Heart right ventricle (tissue), 16 donors: ENCODE results near the gene CZIB. TPM values are rescaled to one million over a fixed set of nuclear protein-coding genes. Genes with fewer than 3 reads are reported as not detected.

Source experiments
- ATAC-seq, 8 donors: fragments of 200-7000 bp; cut with Tn5 transposase; one replicate each; pipeline ENCODE4 v1.9.1; 2020; ENCODE audit warnings: mild to moderate bottlenecking in 8 of 8, moderate library complexity in 8 of 8, moderate number of reproducible peaks in 1 of 8
- DNase-seq, 2 donors: peaks; one replicate each; pipeline ENCODE4 v3.0.0-alpha.2; 2020
- H3K27ac ChIP-seq, 10 donors: fragments of 200-600 bp; sonication (generic) in 2 of 10; one replicate each; pipeline versions ENCODE4 v1.5.0 to v1.8.0; 2020 to 2022; ENCODE audit warnings: mild to moderate bottlenecking in 3 of 10
- H3K27me3 ChIP-seq, 7 donors: fragments of 200-600 bp; one replicate each; pipeline ENCODE4 v1.8.0; 2021 to 2022; ENCODE audit warnings: mild to moderate bottlenecking in 2 of 7
- H3K36me3 ChIP-seq, 9 donors: fragments of 200-600 bp; sonication (generic) in 1 of 9; one replicate each; pipeline versions ENCODE4 v1.5.0 to v1.8.0; 2020 to 2022; ENCODE audit warnings: mild to moderate bottlenecking in 2 of 9
- H3K4me1 ChIP-seq, 9 donors: fragments of 200-600 bp; sonication (generic) in 1 of 9; one replicate each; pipeline versions ENCODE4 v1.5.0 to v1.8.0; 2020 to 2022; ENCODE audit warnings: mild to moderate bottlenecking in 4 of 9
- H3K4me3 ChIP-seq, 10 donors: fragments of 200-600 bp; sonication (generic) in 2 of 10; one replicate each; pipeline versions ENCODE4 v1.5.0 to v1.8.0; 2020 to 2022; ENCODE audit warnings: mild to moderate bottlenecking in 7 of 10, moderate library complexity in 2 of 10
- H3K9me3 ChIP-seq, 11 donors: fragments of 200-600 bp in 10 of 11; sonication (generic) in 2 of 11; one replicate each; pipeline versions ENCODE4 v1.5.0 to v1.8.0; 2013 to 2022; ENCODE audit warnings: mild to moderate bottlenecking in 2 of 11, control low read depth in 1 of 11, moderate library complexity in 1 of 11
- CTCF ChIP-seq, 9 donors: fragments of 200-600 bp; sonication (generic) in 2 of 9; IDR thresholded peaks; one replicate each; pipeline versions ENCODE4 v1.5.0 to v1.8.0; 2021 to 2022; ENCODE audit warnings: antibody characterized with exemption in 9 of 9, mild to moderate bottlenecking in 5 of 9, moderate library complexity in 1 of 9
- WGBS, 2 donors: extraction: QIAGEN DNeasy Blood & Tissue Kit; methylation state at CpG; one replicate each; pipeline ENCODE4 v1.1.7; 2013; ENCODE audit warnings: inconsistent platforms in 1 of 2; 5-methylcytosine and 5-hydroxymethylcytosine counted together
- intact Hi-C, 10 donors: fragments of 100-400 bp; cut with DNase I; formaldehyde crosslinking; loops; one replicate each; pipeline versions ENCODE4 v1.11.1 to v1.14.2; 2022
- polyA plus RNA-seq, 2 donors: library from polyadenylated mRNA; stranded (reverse); fragments of 200-250 nt; gene quantifications; one replicate each; pipeline ENCODE4 v1.2.3, GENCODE V29; 2013
- total RNA-seq, 10 donors: library from RNA; stranded (reverse); fragmentation: NEBNext Ultra II Directional in 3 of 10; extraction: Animal tissue kit (Norgen Biotek cat#: 25700) in 3 of 10; gene quantifications; one replicate each; pipeline versions ENCODE4 v1.2.1 to v1.2.4, GENCODE V29; 2021 to 2023
- donor health status: Arrhythmogenic right ventricular cardiomyopathy.
- donor health status: ischemic (EF 13 %, LVEDD 7.1; RV severe dilation, severe dysfunction).
- donor health status: healthy with polysubstance abuse.
- donor health status: DM: no; HTN: yes; CAD: no.
- donor health status: DM: no; HTN: no; CAD: no.
- donor health status: ischemic (EF 25% LVEDD 6.9; RV normal size, moderate dysfunction).
- donor health status: ischemic (EF 25% LVEDD 5.7; RV mildly dilated, moderate dysfunction).
- donor health status: healthy.
- donor health status: DM: yes; HTN: yes; CAD: no.
- donor health status: Ischemic cardiomyopathy.
- donor health status: ischemic (EF 35%, LVEDD 5.7; RV mildly dilated, moderate dysfunction).
- donor health status: nonischemic (EF 11% LVEDD 7.7; RV severe dilation, severe dysfunction).
- donor health status: DM: yes; HTN: yes; CAD: no.
- donor health status: PGD.
- donor health status: ischemic (EF 29% LVEDD 5.4; RV normal size, mild dysfunction).
- donor health status: nonischemic (EF 23%, LVEDD 6.1; RV moderate dilation, normal function).

The CZIB gene
- total and polyA plus RNA-seq, 12 donors: 41.8 to 97.3 (median 50.2) TPM

- H3K9me3 ChIP-seq: no peaks in the 10 kb centered on the region
- no peak overlapping the region for H3K27ac ChIP-seq
- DNase-seq (no peak), ATAC-seq (no peak)
- H3K36me3 ChIP-seq: peaks cover 0 to 30% (median 0%) of the 10 kb centered on the region in 9 donors
- peaks cover 0 to 11% (median 0%) of the 10 kb centered on the region in 9 donors for H3K4me1 ChIP-seq
- intact Hi-C loops: no loop called here
- WGBS, 2 donors: 98 to 100% methylated on average over 4 of the region's 4 CpGs
- no peak overlapping the region for H3K4me3 ChIP-seq
- H3K27me3 ChIP-seq: no peaks in the 10 kb centered on the region
- no peak for TF ChIP-seq CTCF (IDR thresholded peaks at IDR 0.05)
These were observed 34.6 kb upstream of the CZIB start for GRCh38 chr1:53255031-53255430.

DNA sequence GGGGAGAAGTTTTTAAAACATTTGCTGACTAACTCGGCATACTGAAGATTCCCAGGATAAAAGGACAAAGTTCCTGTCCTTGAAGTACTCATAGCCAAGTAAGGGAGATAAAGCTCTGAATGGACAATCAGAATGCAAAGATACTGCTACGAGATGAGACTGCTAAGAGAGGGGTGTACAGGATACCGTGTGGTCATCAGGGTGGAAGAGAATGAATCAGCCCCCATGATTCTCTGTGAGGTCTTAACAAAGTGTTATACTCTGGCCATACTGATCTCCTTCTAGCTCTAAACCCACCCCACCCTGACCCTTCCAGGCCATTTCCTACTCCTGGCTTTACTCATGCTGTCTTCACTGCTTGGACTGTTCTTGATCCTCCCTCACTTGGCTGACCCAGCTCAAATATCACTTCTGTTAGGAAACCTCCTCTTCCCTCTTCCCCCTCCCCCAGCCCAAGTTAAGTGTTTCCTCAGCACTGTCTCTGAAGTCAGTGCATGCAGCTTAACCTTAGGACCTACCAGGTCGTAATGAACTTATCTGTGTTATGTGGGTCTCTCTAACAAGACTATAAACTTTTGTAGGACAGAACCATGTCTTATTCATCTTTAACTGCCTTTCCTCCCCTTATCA is 33.7 kb upstream of the CZIB start:
- H3K4me1 ChIP-seq: peaks cover 0 to 11% (median 0%) of the 10 kb centered on the region in 9 donors
- intact Hi-C loops: no loop called here
- DNase-seq: no peak
- H3K36me3 ChIP-seq: peaks cover 0 to 37% (median 0%) of the 10 kb centered on the region in 9 donors
- no peak for ATAC-seq
- no peak overlapping the region for H3K27ac ChIP-seq
- no peaks in the 10 kb centered on the region for H3K9me3 ChIP-seq
- no peaks in the 10 kb centered on the region for H3K27me3 ChIP-seq
- TF ChIP-seq CTCF (IDR thresholded peaks at IDR 0.05): no peak
- H3K4me3 ChIP-seq: no peak overlapping the region
- 41 to 62% methylated on average over 4 of the region's 4 CpGs for WGBS, 2 donors

GRCh38 chr1:53250325-53250724 is 29.9 kb upstream of the CZIB start:
- TF ChIP-seq CTCF (IDR thresholded peaks at IDR 0.05): no peak
- ATAC-seq (no peak), DNase-seq (no peak)
- intact Hi-C loops: no loop called here
- Histone ChIP-seq H3K4me1 (no peaks in the 10 kb centered on the region), H3K36me3 (peaks cover 0 to 38% (median 0%) of the 10 kb centered on the region in 9 donors), H3K4me3 (no peak overlapping the region), H3K27ac (no peak overlapping the region), H3K9me3 (no peaks in the 10 kb centered on the region), H3K27me3 (no peaks in the 10 kb centered on the region)
- WGBS, 2 donors: 80 to 82% methylated on average over 4 of the region's 4 CpGs

- no peak for DNase-seq
- intact Hi-C loops: no loop called here
- Histone ChIP-seq H3K4me1 (no peaks in the 10 kb centered on the region), H3K27ac (no peak overlapping the region), H3K27me3 (no peaks in the 10 kb centered on the region), H3K36me3 (peaks cover 0 to 38% (median 0%) of the 10 kb centered on the region in 9 donors), H3K9me3 (no peaks in the 10 kb centered on the region), H3K4me3 (no peak overlapping the region)
- peak in 4 of 8 donors; percentile 14 to 55 (median 42) for ATAC-seq
- 25 to 39% methylated on average over 3 of the region's 3 CpGs for WGBS, 2 donors
- no peak for TF ChIP-seq CTCF (IDR thresholded peaks at IDR 0.05)
These were observed 29.3 kb upstream of the CZIB start for GRCh38 chr1:53249706-53250105.
